ENCODE results near the gene RTTN. TPM values are rescaled to one million over a fixed set of nuclear protein-coding genes. Genes with fewer than 3 reads are reported as not detected.

Gene RTTN
- total RNA-seq, 2 experiments from 2014 or later: 21.4 to 25.5 TPM

DNA sequence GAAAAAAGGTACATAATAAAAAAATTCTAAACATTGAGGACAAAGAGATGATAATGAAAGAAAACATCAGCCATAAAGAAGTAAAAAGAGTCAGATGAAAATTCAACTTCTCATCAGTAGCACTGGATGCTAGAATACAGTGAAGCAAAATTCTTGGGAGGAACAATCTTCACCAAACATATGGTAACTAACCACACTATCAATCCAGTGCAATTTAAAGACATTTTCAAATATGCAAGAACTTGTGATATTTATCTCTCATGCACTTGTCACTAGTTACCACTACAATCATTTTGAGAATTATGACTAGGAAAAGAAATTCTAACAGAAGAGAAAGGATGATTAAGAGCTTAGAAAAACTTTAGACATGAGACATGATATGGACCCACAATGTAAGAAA is 127.4 kb downstream of the RTTN start:
- Mint-ChIP-seq H3K9me3 (no peaks in the 10 kb centered on the region), H3K36me3 (ENCODE audit: low read depth) (peaks cover 52% of the 10 kb centered on the region), H3K4me1 (ENCODE audit: low read depth) (no peaks in the 10 kb centered on the region), H3K27me3 (no peaks in the 10 kb centered on the region), H3K27ac (no peak overlapping the region), H3K4me3 (no peak overlapping the region)
- H3K4me3 ChIP-seq (ENCODE audit: low read length): no peak overlapping the region
- no peak overlapping the region for H3K27ac ChIP-seq (ENCODE audit: low read depth in 1 of 2, low read length in 2 of 2)
- TF ChIP-seq, protein P1, sequence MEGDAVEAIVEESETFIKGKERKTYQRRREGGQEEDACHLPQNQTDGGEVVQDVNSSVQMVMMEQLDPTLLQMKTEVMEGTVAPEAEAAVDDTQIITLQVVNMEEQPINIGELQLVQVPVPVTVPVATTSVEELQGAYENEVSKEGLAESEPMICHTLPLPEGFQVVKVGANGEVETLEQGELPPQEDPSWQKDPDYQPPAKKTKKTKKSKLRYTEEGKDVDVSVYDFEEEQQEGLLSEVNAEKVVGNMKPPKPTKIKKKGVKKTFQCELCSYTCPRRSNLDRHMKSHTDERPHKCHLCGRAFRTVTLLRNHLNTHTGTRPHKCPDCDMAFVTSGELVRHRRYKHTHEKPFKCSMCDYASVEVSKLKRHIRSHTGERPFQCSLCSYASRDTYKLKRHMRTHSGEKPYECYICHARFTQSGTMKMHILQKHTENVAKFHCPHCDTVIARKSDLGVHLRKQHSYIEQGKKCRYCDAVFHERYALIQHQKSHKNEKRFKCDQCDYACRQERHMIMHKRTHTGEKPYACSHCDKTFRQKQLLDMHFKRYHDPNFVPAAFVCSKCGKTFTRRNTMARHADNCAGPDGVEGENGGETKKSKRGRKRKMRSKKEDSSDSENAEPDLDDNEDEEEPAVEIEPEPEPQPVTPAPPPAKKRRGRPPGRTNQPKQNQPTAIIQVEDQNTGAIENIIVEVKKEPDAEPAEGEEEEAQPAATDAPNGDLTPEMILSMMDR (IDR thresholded peaks at IDR 0.05): no peak
- H3K9me3 ChIP-seq (ENCODE audit: control insufficient read depth in 1 of 2, insufficient read depth in 1 of 2, low read length in 2 of 2): no peaks in the 10 kb centered on the region
- CTCF ChIA-PET: no interaction called here
- POLR2A ChIA-PET: no interaction called here
- no peak for DNase-seq
- peaks cover 6% of the 10 kb centered on the region for H3K36me3 ChIP-seq (ENCODE audit: insufficient read depth, low read length)
- H3K27me3 ChIP-seq (ENCODE audit: control insufficient read depth in 1 of 2, insufficient read depth in 2 of 2, low read length in 2 of 2): no peaks in the 10 kb centered on the region
- no peaks in the 10 kb centered on the region for H3K4me1 ChIP-seq (ENCODE audit: insufficient read depth, low read length)
- ATAC-seq (ENCODE audit: poor library complexity): no peak
- intact Hi-C loops (cut with DNase I, micrococcal nuclease): no loop called here

DNA sequence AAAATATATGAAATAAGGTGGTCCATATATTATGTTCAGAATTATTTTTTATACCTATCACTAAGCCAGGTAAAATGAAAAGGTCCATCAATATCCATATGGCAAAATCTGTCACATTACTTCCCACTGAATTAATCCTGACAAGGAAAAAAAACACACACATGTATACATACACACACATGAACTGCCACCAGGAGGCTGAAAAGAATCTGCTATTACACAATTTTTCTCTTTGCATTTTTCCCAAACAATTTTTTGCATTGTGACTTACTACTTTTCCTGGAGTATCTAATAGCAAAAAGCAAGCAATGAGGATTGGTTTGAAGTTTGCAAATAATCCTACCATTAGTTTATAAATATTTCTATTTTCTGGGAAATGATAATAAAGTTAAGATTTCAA is 129.6 kb downstream of the RTTN start:
- no peaks in the 10 kb centered on the region for H3K9me3 ChIP-seq (ENCODE audit: control insufficient read depth in 1 of 2, insufficient read depth in 1 of 2, low read length in 2 of 2)
- Mint-ChIP-seq H3K27me3 (no peaks in the 10 kb centered on the region), H3K9me3 (no peaks in the 10 kb centered on the region), H3K36me3 (ENCODE audit: low read depth) (peaks cover 60% of the 10 kb centered on the region), H3K4me3 (no peak overlapping the region), H3K4me1 (ENCODE audit: low read depth) (no peaks in the 10 kb centered on the region), H3K27ac (no peak overlapping the region)
- peaks cover 2% of the 10 kb centered on the region for H3K36me3 ChIP-seq (ENCODE audit: insufficient read depth, low read length)
- intact Hi-C loops (cut with DNase I, micrococcal nuclease): no loop called here
- ATAC-seq (ENCODE audit: poor library complexity) (no peak), DNase-seq (no peak)
- no peaks in the 10 kb centered on the region for H3K27me3 ChIP-seq (ENCODE audit: control insufficient read depth in 1 of 2, insufficient read depth in 2 of 2, low read length in 2 of 2)
- H3K27ac ChIP-seq (ENCODE audit: low read depth in 1 of 2, low read length in 2 of 2): no peak overlapping the region
- ChIA-PET POLR2A (no interaction called here), CTCF (no interaction called here)
- no peak overlapping the region for H3K4me3 ChIP-seq (ENCODE audit: low read length)
- TF ChIP-seq, protein P1 (IDR thresholded peaks at IDR 0.05): no peak
- H3K4me1 ChIP-seq (ENCODE audit: insufficient read depth, low read length): no peaks in the 10 kb centered on the region

DNA sequence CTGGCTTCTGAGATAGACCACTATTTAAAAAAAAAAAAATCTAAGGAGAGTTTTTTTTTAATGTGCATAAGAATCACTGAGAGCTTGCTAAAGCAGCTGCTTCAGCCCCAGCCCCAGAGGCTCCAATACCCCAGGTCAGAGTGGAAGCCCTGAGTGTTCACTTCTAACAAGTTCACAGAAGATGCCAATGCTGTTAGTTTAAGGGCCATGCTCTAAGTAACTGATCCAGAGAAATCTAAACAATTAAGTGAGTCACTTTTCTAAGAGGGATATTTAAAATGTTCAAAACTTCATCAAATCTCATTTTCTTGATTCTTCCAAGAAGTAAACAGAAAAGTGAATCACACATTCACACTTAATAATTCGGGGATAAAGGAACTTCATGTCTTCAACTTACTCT is 131.4 kb downstream of the RTTN start:
- Mint-ChIP-seq H3K36me3 (ENCODE audit: low read depth) (peaks cover 51% of the 10 kb centered on the region), H3K4me1 (ENCODE audit: low read depth) (no peaks in the 10 kb centered on the region), H3K4me3 (no peak overlapping the region), H3K27ac (no peak overlapping the region), H3K9me3 (no peaks in the 10 kb centered on the region), H3K27me3 (no peaks in the 10 kb centered on the region)
- H3K36me3 ChIP-seq (ENCODE audit: insufficient read depth, low read length): peaks cover 2% of the 10 kb centered on the region
- no peak overlapping the region for H3K4me3 ChIP-seq (ENCODE audit: low read length)
- no peaks in the 10 kb centered on the region for H3K4me1 ChIP-seq (ENCODE audit: insufficient read depth, low read length)
- TF ChIP-seq, protein P1 (IDR thresholded peaks at IDR 0.05): no peak
- ATAC-seq (ENCODE audit: poor library complexity) (no peak), DNase-seq (no peak)
- ChIA-PET CTCF (no interaction called here), POLR2A (no interaction called here)
- H3K27ac ChIP-seq (ENCODE audit: low read depth in 1 of 2, low read length in 2 of 2): no peak overlapping the region
- intact Hi-C loops (cut with DNase I, micrococcal nuclease): no loop called here
- no peaks in the 10 kb centered on the region for H3K27me3 ChIP-seq (ENCODE audit: control insufficient read depth in 1 of 2, insufficient read depth in 2 of 2, low read length in 2 of 2)
- no peaks in the 10 kb centered on the region for H3K9me3 ChIP-seq (ENCODE audit: control insufficient read depth in 1 of 2, insufficient read depth in 1 of 2, low read length in 2 of 2)
